Neural cell (in vitro differentiated cells): ENCODE results near the gene ADH7. TPM values are rescaled to one million over a fixed set of nuclear protein-coding genes. Genes with fewer than 3 reads are reported as not detected.

Experiments
- H2AFZ ChIP-seq: fragments of 200-600, 300-800 bp; sonication (generic), shearing (Covaris generic); 2 replicates; pipeline ENCODE4 v1.6.0; 2014; ENCODE audit warnings: low read depth, mild to moderate bottlenecking, antibody characterized with exemption, low read length, moderate library complexity
- H3F3A ChIP-seq: fragments of 200-600 bp; shearing (Covaris generic); 2 replicates; pipeline ENCODE4 v1.6.1; 2016; ENCODE audit warnings: mild to moderate bottlenecking, moderate library complexity, mixed read lengths, antibody characterized with exemption, low read length; ENCODE audit not compliant: insufficient read depth, poor library complexity, severe bottlenecking
- H3K27ac ChIP-seq: fragments of 200-600, 300-800 bp; sonication (generic), shearing (Covaris generic); 2 replicates; pipeline ENCODE4 v1.5.1; 2014; ENCODE audit warnings: mild to moderate bottlenecking, low read length, moderate library complexity
- H3K27me3 ChIP-seq: fragments of 300-800, 200-600 bp; sonication (generic), shearing (Covaris generic); 2 replicates; pipeline ENCODE4 v1.6.0; 2014; ENCODE audit warnings: mild to moderate bottlenecking, low read depth, low read length, moderate library complexity; ENCODE audit not compliant: insufficient read depth
- H3K36me3 ChIP-seq: fragments of 300-800, 200-600 bp; sonication (generic), shearing (Covaris generic); 2 replicates; pipeline ENCODE4 v1.5.1; 2014; ENCODE audit warnings: mild to moderate bottlenecking, antibody characterized with exemption, low read length, moderate library complexity; ENCODE audit not compliant: insufficient read depth
- H3K4me2 ChIP-seq: fragments of 300-800, 200-600 bp; sonication (generic), shearing (Covaris generic); 2 replicates; pipeline ENCODE4 v1.6.0; 2014; ENCODE audit warnings: mild to moderate bottlenecking, low read length
- H3K4me3 ChIP-seq: fragments of 300-800, 200-600 bp; sonication (generic), shearing (Covaris generic); 2 replicates; pipeline ENCODE4 v1.5.1; 2014; ENCODE audit warnings: mild to moderate bottlenecking, low read length, moderate library complexity
- H3K79me2 ChIP-seq: fragments of 200-600 bp; shearing (Covaris generic); replicated peaks from 2 replicates; pipeline ENCODE4 v1.6.0; 2014; ENCODE audit warnings: mild to moderate bottlenecking, low read length, moderate library complexity; ENCODE audit not compliant: insufficient read depth
- H3K9ac ChIP-seq: fragments of 300-800, 200-600 bp; sonication (generic), shearing (Covaris generic); 2 replicates; pipeline ENCODE4 v1.6.1; 2016; ENCODE audit warnings: mild to moderate bottlenecking, low read length, mixed read lengths
- H3K9me2 ChIP-seq: fragments of 200-600 bp; shearing (Covaris generic); 2 replicates; pipeline ENCODE4 v1.6.1; 2016; ENCODE audit warnings: mild to moderate bottlenecking, low read length, mixed read lengths; ENCODE audit not compliant: insufficient read depth
- H3K9me3 ChIP-seq: fragments of 200-600, 300-800 bp; sonication (generic), shearing (Covaris generic); 2 replicates; pipeline ENCODE4 v1.6.1; 2016; ENCODE audit warnings: mild to moderate bottlenecking, mixed run types, low read length, moderate library complexity, mixed read lengths
- H4K20me1 ChIP-seq: fragments of 200-600 bp; shearing (Covaris generic); 2 replicates; pipeline ENCODE4 v1.6.1; 2016; ENCODE audit warnings: mild to moderate bottlenecking, mixed run types; ENCODE audit not compliant: insufficient read depth
- CTCF ChIP-seq: fragments of 450-650 bp; IDR thresholded peaks from 2 replicates; pipeline ENCODE4 v1.5.1; 2014; ENCODE audit warnings: antibody characterized with exemption, mild to moderate bottlenecking, moderate library complexity; ENCODE audit not compliant: poor library complexity, severe bottlenecking
- EP300 ChIP-seq: fragments of 450-650 bp; conservative IDR thresholded peaks from 2 replicates; pipeline ENCODE4 v1.6.1; 2014; ENCODE audit warnings: antibody characterized with exemption, mild to moderate bottlenecking, moderate library complexity; ENCODE audit not compliant: poor library complexity, severe bottlenecking
- EZH2 ChIP-seq: fragments of 200-600, 300-800 bp; shearing (Covaris generic), sonication (generic); IDR thresholded peaks from 2 replicates; pipeline ENCODE4 v1.6.1; 2014; ENCODE audit warnings: antibody characterized with exemption, low read length, borderline replicate concordance, mild to moderate bottlenecking; ENCODE audit not compliant: insufficient read depth, poor library complexity, severe bottlenecking
- MXI1 ChIP-seq: fragments of 450-650 bp; conservative IDR thresholded peaks from 2 replicates; pipeline ENCODE4 v1.6.1; 2014; ENCODE audit warnings: antibody characterized with exemption, mild to moderate bottlenecking; ENCODE audit not compliant: poor library complexity, severe bottlenecking
- POLR2AphosphoS5 ChIP-seq: IDR thresholded peaks from 2 replicates; pipeline ENCODE4 v1.6.1; 2012
- RAD21 ChIP-seq: fragments of 450-650 bp; conservative IDR thresholded peaks from 2 replicates; pipeline ENCODE4 v1.6.1; 2014; ENCODE audit warnings: antibody characterized with exemption, mild to moderate bottlenecking, moderate library complexity
- REST ChIP-seq: IDR thresholded peaks from 2 replicates; pipeline ENCODE4 v1.6.1; 2012; ENCODE audit warnings: borderline replicate concordance
- SMC3 ChIP-seq: fragments of 450-650 bp; conservative IDR thresholded peaks from 2 replicates; pipeline ENCODE4 v1.6.1; 2014; ENCODE audit warnings: antibody characterized with exemption, mild to moderate bottlenecking, moderate library complexity; ENCODE audit not compliant: poor library complexity
- TAF1 ChIP-seq: IDR thresholded peaks from 2 replicates; pipeline ENCODE4 v1.6.1; 2012; ENCODE audit warnings: low read depth
- polyA plus RNA-seq: library from polyadenylated mRNA; depleted of rRNA; stranded (reverse); fragments of >200 nt; gene quantifications from 2 replicates; pipeline ENCODE4 v1.2.3, GENCODE V29; 2014

ADH7 gene
- polyA plus RNA-seq, 1 donor from 2014 or later, result not detected

- TF ChIP-seq EZH2, result no peak
- TF ChIP-seq MXI1, result no peak
- TF ChIP-seq RAD21, result no peak
- no peak for TF ChIP-seq REST
- TF ChIP-seq TAF1, result no peak
- TF ChIP-seq POLR2AphosphoS5, result no peak
- TF ChIP-seq EP300, result no peak
- TF ChIP-seq CTCF, result no peak
- TF ChIP-seq SMC3, result no peak
- Histone ChIP-seq H3K9me3 (no peaks in the 10 kb centered on the region), H3K4me3 (no peak overlapping the region), H3K79me2 (no peaks in the 10 kb centered on the region), H3K9ac (no peak overlapping the region), H3K36me3 (no peaks in the 10 kb centered on the region), H3K27ac (no peak overlapping the region), H3K4me2 (no peak overlapping the region), H4K20me1 (no peaks in the 10 kb centered on the region), H2AFZ (no peak overlapping the region), H3K27me3 (no peaks in the 10 kb centered on the region), H3K9me2 (no peaks in the 10 kb centered on the region), H3F3A (no peaks in the 10 kb centered on the region)
Measured at GRCh38 chr4:99383833-99384392, 51.2 kb downstream of the ADH7 start.

- H3K27me3 ChIP-seq, result no peaks in the 10 kb centered on the region
- no peak overlapping the region for H2AFZ ChIP-seq
- H3K79me2 ChIP-seq, result no peaks in the 10 kb centered on the region
- H3K4me2 ChIP-seq, result no peak overlapping the region
- H3F3A ChIP-seq, result no peaks in the 10 kb centered on the region
- no peaks in the 10 kb centered on the region for H3K9me2 ChIP-seq
- no peaks in the 10 kb centered on the region for H3K36me3 ChIP-seq
- H4K20me1 ChIP-seq, result no peaks in the 10 kb centered on the region
- TF ChIP-seq TAF1, result no peak
- TF ChIP-seq EP300, result no peak
- no peak for TF ChIP-seq CTCF
- no peak for TF ChIP-seq REST
- no peak for TF ChIP-seq POLR2AphosphoS5
- no peak for TF ChIP-seq EZH2
- TF ChIP-seq SMC3, result no peak
- no peak for TF ChIP-seq RAD21
- no peak for TF ChIP-seq MXI1
- no peaks in the 10 kb centered on the region for H3K9me3 ChIP-seq
- H3K27ac ChIP-seq, result no peak overlapping the region
- H3K4me3 ChIP-seq, result no peak overlapping the region
- no peak overlapping the region for H3K9ac ChIP-seq
Measured at GRCh38 chr4:99383399-99383798, 51.7 kb downstream of the ADH7 start.
